ENCODE measurements around the gene PFKFB3. TPM values are rescaled to one million over a fixed set of nuclear protein-coding genes. Genes with fewer than 3 reads are reported as not detected.

PFKFB3 gene
- total and polyA plus RNA-seq, 2 of the 4 experiments (the other 2 are of a cell fraction) = 34.1 to 45.5 TPM

- DNase-seq (no peak), ATAC-seq (ENCODE audit: low read depth) (no peak)
- in situ Hi-C loops (cut with MboI; ENCODE audit: low sequenced_read_pairs) (loop anchor here (25.0 kb wide), 1 partner anchor 507 kb away; no protein-coding TSS in a partner anchor), dilution Hi-C loops (cut with HindIII; ENCODE audit: low sequenced_read_pairs, unreplicated experiment) (no loop called here), intact Hi-C loops (cut with micrococcal nuclease) (no loop called here)
- peaks cover 23 to 69% of the 10 kb centered on the region in 2 experiments; a peak in 3 of 4 replicates for H3K79me1 ChIP-seq (ENCODE audit: low read depth in 1 of 2, low read length in 2 of 2)
- peaks cover 87% of the 10 kb centered on the region for H3K36me3 ChIP-seq (ENCODE audit: control insufficient read depth, insufficient read depth, low read length)
- H3K9ac ChIP-seq (ENCODE audit: low read depth, low read length) = no peak overlapping the region
- no peak for TF ChIP-seq CHD1 (IDR thresholded peaks at IDR 0.05; ENCODE audit: low read depth, low read length)
- TF ChIP-seq BHLHE40 (IDR thresholded peaks at IDR 0.05; ENCODE audit: low read depth, low read length) = no peak
- TF ChIP-seq, protein P1, sequence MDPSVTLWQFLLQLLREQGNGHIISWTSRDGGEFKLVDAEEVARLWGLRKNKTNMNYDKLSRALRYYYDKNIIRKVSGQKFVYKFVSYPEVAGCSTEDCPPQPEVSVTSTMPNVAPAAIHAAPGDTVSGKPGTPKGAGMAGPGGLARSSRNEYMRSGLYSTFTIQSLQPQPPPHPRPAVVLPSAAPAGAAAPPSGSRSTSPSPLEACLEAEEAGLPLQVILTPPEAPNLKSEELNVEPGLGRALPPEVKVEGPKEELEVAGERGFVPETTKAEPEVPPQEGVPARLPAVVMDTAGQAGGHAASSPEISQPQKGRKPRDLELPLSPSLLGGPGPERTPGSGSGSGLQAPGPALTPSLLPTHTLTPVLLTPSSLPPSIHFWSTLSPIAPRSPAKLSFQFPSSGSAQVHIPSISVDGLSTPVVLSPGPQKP (IDR thresholded peaks at IDR 0.05; ENCODE audit: borderline replicate concordance, low read depth, low read length) = no peak
- no peak for TF ChIP-seq FOS (IDR thresholded peaks at IDR 0.05; ENCODE audit: low read depth, low read length)
- TF ChIP-seq MAFK (IDR thresholded peaks at IDR 0.05; ENCODE audit: low read depth, low read length) = no peak
- TF ChIP-seq MXI1 (IDR thresholded peaks at IDR 0.05; ENCODE audit: borderline replicate concordance, low read depth, low read length) = no peak
- no peak overlapping the region for H3K4ac ChIP-seq (ENCODE audit: low read depth, low read length)
- no peak overlapping the region for H3K14ac ChIP-seq (replicated peaks; ENCODE audit: low read depth, low read length)
- H3K4me3 ChIP-seq (ENCODE audit: insufficient read depth, low read depth, low read length) = no peak overlapping the region
- no peak overlapping the region for H4K8ac ChIP-seq (ENCODE audit: low read depth in 2 of 2, low read length in 2 of 2)
- peak overlapping the region; percentile 47 for H2AK9ac ChIP-seq (replicated peaks; ENCODE audit: low read depth, low read length, poor library complexity)
- no TSS peak for BruUV-seq (replicated peaks)
- H4K5ac ChIP-seq (ENCODE audit: low read depth, low read length) = no peak overlapping the region
- H4K20me1 ChIP-seq (ENCODE audit: insufficient read depth, low read length) = peaks cover 41% of the 10 kb centered on the region
- H3K27me3 ChIP-seq (ENCODE audit: control insufficient read depth, insufficient read depth, low read length) = no peaks in the 10 kb centered on the region
- WGBS, 2 experiments (ENCODE audit: extremely low coverage in 2 of 2, insufficient read length in 1 of 2) = no CpG with 5 or more reads among the region's 2 CpGs
- POLR2A ChIA-PET (ENCODE audit: unreplicated experiment) = no interaction called here
- no peak overlapping the region for H2AK5ac ChIP-seq (ENCODE audit: low read depth, low read length)
- H2BK5ac ChIP-seq (ENCODE audit: low read depth, low read length, poor library complexity, severe bottlenecking) = no peak overlapping the region
- no peak overlapping the region for H2BK20ac ChIP-seq (ENCODE audit: low read depth, low read length)
- CTCF ChIA-PET = no interaction called here
- H3K27ac ChIP-seq (ENCODE audit: insufficient read depth, low read length) = no peak overlapping the region
- no peak overlapping the region for H2BK120ac ChIP-seq (ENCODE audit: low read depth, low read length)
- no peak overlapping the region for H3K18ac ChIP-seq (ENCODE audit: low read depth, low read length)
- peaks cover 5% of the 10 kb centered on the region; the same call in 1 of the 2 replicates for H3K9me1 ChIP-seq (ENCODE audit: insufficient read depth, low read length)
- H2BK15ac ChIP-seq (ENCODE audit: low read depth, low read length) = no peak overlapping the region
- H3K9me3 ChIP-seq (ENCODE audit: control insufficient read depth, insufficient read depth, low read length) = no peaks in the 10 kb centered on the region
- no peak overlapping the region for H3K56ac ChIP-seq (ENCODE audit: extremely low read depth, insufficient read depth, low read length)
- no peaks in the 10 kb centered on the region for H3K4me1 ChIP-seq (ENCODE audit: control insufficient read depth, insufficient read depth, low read length)
- H3K4me2 ChIP-seq (ENCODE audit: low read depth, low read length) = no peak overlapping the region
- no peak overlapping the region for H4K91ac ChIP-seq (ENCODE audit: insufficient read depth, low read depth, low read length)
- H3K23ac ChIP-seq (ENCODE audit: low read depth, low read length) = no peak overlapping the region
- no peak overlapping the region for H2AFZ ChIP-seq (replicated peaks; ENCODE audit: low read length, poor library complexity)
Observed at GRCh38 chr10:6230315-6230714, 27.6 kb downstream of the PFKFB3 start.
